Peyer's patch (tissue), 4 donors: Measurements from ENCODE around the gene SEMA4A.

Experiments
- CTCF ChIP-seq, 6 experiments: fragments of 450-650 bp in 4 of 6; fragments of 200-600 bp in 2 of 6; sonication (generic) in 1 of 6; IDR thresholded peaks; one replicate each; pipeline ENCODE4 v1.5.1; 2017 to 2019; ENCODE audit warnings: antibody characterized with exemption in 6 of 6, mild to moderate bottlenecking in 3 of 6, moderate library complexity in 1 of 6
- POLR2A ChIP-seq, 2 donors: fragments of 450-650 bp; IDR thresholded peaks; one replicate each; pipeline ENCODE4 v1.5.1; 2017; ENCODE audit warnings: antibody characterized with exemption in 2 of 2, mild to moderate bottlenecking in 2 of 2, moderate library complexity in 2 of 2

GRCh38 chr1:156160000-156160742 lies 6.8 kb downstream of the SEMA4A start:
- TF ChIP-seq CTCF (IDR thresholded peaks at IDR 0.05): no peak
- no peak for TF ChIP-seq POLR2A (IDR thresholded peaks at IDR 0.05)
